ENCODE measurements around the gene GSTP1. TPM values are rescaled to one million over a fixed set of nuclear protein-coding genes. Genes with fewer than 3 reads are reported as not detected.

GSTP1 gene
- total and polyA plus RNA-seq, 9 of the 15 experiments (the other 6 are each of a cell fraction or from before 2014, with no cell fraction given), result 592 to 2,150 (median 1,204) TPM

GRCh38 chr11:67606492-67607295, 23.1 kb downstream of the GSTP1 start, which contains the start of gene NDUFV1 (continued):
- peak; percentile 8 for TF ChIP-seq PRDM10 (IDR thresholded peaks at IDR 0.05; ENCODE audit: partially characterized antibody)
- TF ChIP-seq ATF4 (CRISPR knock-in tag; IDR thresholded peaks at IDR 0.05), result 0 out of 2 replicates have a peak, but pooled peaks have one; percentile 5
- TF ChIP-seq ZNF408 (CRISPR knock-in tag; IDR thresholded peaks at IDR 0.05; ENCODE audit: low read depth), result no peak
- TF ChIP-seq GABPA (tag; conservative IDR thresholded peaks at IDR 0.05; ENCODE audit: low read depth), result peak; percentile 88
- peak; percentile 44; the same call in 1 of the 2 replicates for TF ChIP-seq ZNF316 (IDR thresholded peaks at IDR 0.05)
- TF ChIP-seq EP400 (IDR thresholded peaks at IDR 0.05), result peak; percentile 79; the same call in 1 of the 2 replicates
- TF ChIP-seq CHD2 (IDR thresholded peaks at IDR 0.05; ENCODE audit: low read depth, low read length), result 0 out of 2 replicates have a peak, but pooled peaks have one; percentile 49
- TF ChIP-seq SMC3 (conservative IDR thresholded peaks at IDR 0.05; ENCODE audit: insufficient read depth, low read depth, low read length), result 0 out of 2 replicates have a peak, but pooled peaks have one; percentile 36
- peak; percentile 97 for TF ChIP-seq SIN3B (IDR thresholded peaks at IDR 0.05; ENCODE audit: low read depth)
- TF ChIP-seq ZFPM2 (CRISPR knock-in tag; IDR thresholded peaks at IDR 0.05), result 0 out of 2 replicates have a peak, but pooled peaks have one; percentile 55
- TF ChIP-seq RAD21 (CRISPR knock-in tag; conservative IDR thresholded peaks at IDR 0.05 in 1 of 2, IDR thresholded peaks at IDR 0.05 in 1 of 2), result peak; percentile 25 to 28; a peak in 1 of 4 replicates
- peak; percentile 72 for TF ChIP-seq FIP1L1 (IDR thresholded peaks at IDR 0.05; ENCODE audit: low read depth, low read length, poor library complexity, severe bottlenecking)
- TF ChIP-seq POLR2AphosphoS5 (IDR thresholded peaks at IDR 0.05; ENCODE audit: control insufficient read depth, insufficient read depth, low read depth, low read length), result peak; percentile 71
- TF ChIP-seq TSC22D4 (tag; IDR thresholded peaks at IDR 0.05), result no peak
- TF ChIP-seq SAP30 (IDR thresholded peaks at IDR 0.05; ENCODE audit: borderline replicate concordance, insufficient read depth, low read depth, low read length, poor library complexity, severe bottlenecking), result peak; percentile 93
- TF ChIP-seq SRSF1 (IDR thresholded peaks at IDR 0.05; ENCODE audit: low read depth, low read length), result no peak
- TF ChIP-seq THRB (CRISPR knock-in tag; conservative IDR thresholded peaks at IDR 0.05), result no peak
- peak; percentile 97 for TF ChIP-seq CXXC5 (CRISPR knock-in tag; IDR thresholded peaks at IDR 0.05)
- peak in 1 of 2 experiments; percentile 58; a peak in 1 of 4 replicates for TF ChIP-seq SRF (CRISPR knock-in tag; IDR thresholded peaks at IDR 0.05)
- peak; percentile 58; the same call in 1 of the 2 replicates for TF ChIP-seq TGIF2 (CRISPR knock-in tag; IDR thresholded peaks at IDR 0.05)
- TF ChIP-seq HCFC1 (IDR thresholded peaks at IDR 0.05; ENCODE audit: low read depth, low read length), result peak; percentile 95
